Measurements from ENCODE around the gene RECK. TPM values are rescaled to one million over a fixed set of nuclear protein-coding genes. Genes with fewer than 3 reads are reported as not detected.

The RECK gene
- total RNA-seq, 1 experiment from 2014 or later: 13.2 TPM

GRCh38 chr9:36074055-36074454, 37.3 kb downstream of the RECK start:
- Histone ChIP-seq H3K27me3 (ENCODE audit: control insufficient read depth, insufficient read depth, low read length) (no peaks in the 10 kb centered on the region), H3K36me3 (ENCODE audit: control insufficient read depth, insufficient read depth, low read length) (no peaks in the 10 kb centered on the region; the same call in 1 of the 2 replicates), H3K9me3 (ENCODE audit: control insufficient read depth, insufficient read depth, low read depth, low read length) (no peaks in the 10 kb centered on the region), H3K4me3 (ENCODE audit: low read depth in 2 of 2, low read length in 2 of 2) (no peak overlapping the region), H3K27ac (ENCODE audit: low read length) (no peak overlapping the region), H3K4me1 (ENCODE audit: control insufficient read depth, insufficient read depth, low read length) (no peaks in the 10 kb centered on the region)
- DNase-seq (ENCODE audit: low read depth, low spot score): no peak
- ChIA-PET POLR2A (interaction anchor here (0.8 kb wide), 1 partner anchor 39 kb away, joined by 4 read pairs; no protein-coding TSS in a partner anchor), CTCF (no interaction called here)
- TF ChIP-seq REST (IDR thresholded peaks at IDR 0.05; ENCODE audit: insufficient read depth in 1 of 2, low read depth in 2 of 2, low read length in 1 of 2) (no peak), TCF7L2 (IDR thresholded peaks at IDR 0.05; ENCODE audit: low read depth, low read length) (no peak), POLR2AphosphoS5 (IDR thresholded peaks at IDR 0.05; ENCODE audit: low read depth, low read length) (no peak), CTCF (IDR thresholded peaks at IDR 0.05) (no peak), SIN3A (IDR thresholded peaks at IDR 0.05; ENCODE audit: borderline replicate concordance, insufficient read depth, low read depth, low read length) (no peak)
- BruUV-seq (replicated peaks): no TSS peak
- intact Hi-C loops (cut with micrococcal nuclease; ENCODE audit: unreplicated experiment): no loop called here
- ATAC-seq: no peak
- in situ Hi-C loops (cut with HindIII; ENCODE audit: low pct_unique_long_range_greater_than_20kb, low sequenced_read_pairs): no loop called here

GRCh38 chr9:36074870-36075532, 38.3 kb downstream of the RECK start:
- CTCF ChIA-PET: no interaction called here
- Histone ChIP-seq H3K36me3 (ENCODE audit: control insufficient read depth, insufficient read depth, low read length) (no peaks in the 10 kb centered on the region; the same call in 1 of the 2 replicates), H3K27me3 (ENCODE audit: control insufficient read depth, insufficient read depth, low read length) (no peaks in the 10 kb centered on the region), H3K27ac (ENCODE audit: low read length) (no peak overlapping the region), H3K9me3 (ENCODE audit: control insufficient read depth, insufficient read depth, low read depth, low read length) (no peaks in the 10 kb centered on the region), H3K4me1 (ENCODE audit: control insufficient read depth, insufficient read depth, low read length) (no peaks in the 10 kb centered on the region), H3K4me3 (ENCODE audit: low read depth in 2 of 2, low read length in 2 of 2) (no peak overlapping the region)
- DNase-seq (ENCODE audit: low read depth, low spot score): no peak
- TF ChIP-seq POLR2AphosphoS5 (IDR thresholded peaks at IDR 0.05; ENCODE audit: low read depth, low read length) (no peak), SIN3A (IDR thresholded peaks at IDR 0.05; ENCODE audit: borderline replicate concordance, insufficient read depth, low read depth, low read length) (no peak), REST (IDR thresholded peaks at IDR 0.05; ENCODE audit: insufficient read depth in 1 of 2, low read depth in 2 of 2, low read length in 1 of 2) (no peak), CTCF (IDR thresholded peaks at IDR 0.05) (no peak), TCF7L2 (IDR thresholded peaks at IDR 0.05; ENCODE audit: low read depth, low read length) (no peak)
- no peak; the same call in 1 of the 2 replicates for ATAC-seq
- POLR2A ChIA-PET: no interaction called here
- BruUV-seq (replicated peaks): no TSS peak
- in situ Hi-C loops (cut with HindIII; ENCODE audit: low pct_unique_long_range_greater_than_20kb, low sequenced_read_pairs): no loop called here
- intact Hi-C loops (cut with micrococcal nuclease; ENCODE audit: unreplicated experiment): no loop called here
